ENCODE results near the gene SH3BP2.

Gene SH3BP2

DNA sequence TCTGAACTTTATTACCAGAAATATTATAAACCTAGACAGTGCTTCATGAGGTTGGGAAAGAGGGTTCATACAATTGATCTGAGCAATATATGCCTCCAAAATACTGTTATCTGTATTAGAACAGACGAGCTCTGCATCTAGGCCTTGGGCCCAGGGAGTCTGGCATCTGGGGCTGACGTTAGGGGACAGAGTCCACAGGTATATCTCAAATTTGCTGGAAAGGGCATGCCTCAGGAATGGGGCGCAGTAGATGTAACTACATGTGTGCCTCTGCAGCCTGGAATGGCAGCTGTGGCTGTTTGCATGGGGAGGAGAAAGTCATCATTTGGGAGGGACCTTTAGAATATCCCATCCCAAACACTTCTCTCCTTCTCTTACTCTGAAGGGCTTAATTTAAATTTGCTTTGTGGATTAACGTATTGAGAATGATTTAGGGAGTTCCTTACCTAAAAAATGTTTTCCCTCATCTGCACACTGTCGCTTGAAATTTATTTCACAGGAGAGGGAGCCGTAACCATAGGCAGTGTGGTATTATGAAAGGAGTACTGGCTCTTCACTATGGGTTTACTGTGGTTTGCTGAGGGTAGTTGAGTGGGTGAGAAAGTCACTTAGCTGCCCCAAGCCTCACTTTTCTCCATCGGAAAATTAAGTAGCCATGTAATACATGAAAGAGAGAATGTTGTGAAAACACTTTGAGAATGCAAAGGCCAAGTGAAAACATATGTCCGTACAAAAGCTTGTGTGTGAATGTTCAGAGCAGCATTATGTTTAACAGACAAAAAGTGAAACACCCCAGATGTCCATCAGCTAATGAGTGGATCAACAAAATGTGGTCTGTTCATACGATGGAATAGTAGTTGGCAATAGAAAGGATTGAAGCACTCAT, 56.6 kb downstream of the SH3BP2 start:
- H3K27ac ChIP-seq (ENCODE audit: low read depth, low read length, poor library complexity, severe bottlenecking) = no peak overlapping the region
- H4K20me1 ChIP-seq (ENCODE audit: insufficient read depth, low read length) = no peaks in the 10 kb centered on the region
- H3K27me3 ChIP-seq (ENCODE audit: insufficient read depth, low read length) = no peaks in the 10 kb centered on the region
- H3K9me2 ChIP-seq (ENCODE audit: low read depth, low read length) = no peaks in the 10 kb centered on the region
- H3F3A ChIP-seq (ENCODE audit: insufficient read depth, low read length) = no peaks in the 10 kb centered on the region
- H3K9me3 ChIP-seq (ENCODE audit: low read length) = no peaks in the 10 kb centered on the region
- no peak for TF ChIP-seq EZH2 (IDR thresholded peaks at IDR 0.05; ENCODE audit: borderline replicate concordance, low read length)
- TF ChIP-seq, protein P1, sequence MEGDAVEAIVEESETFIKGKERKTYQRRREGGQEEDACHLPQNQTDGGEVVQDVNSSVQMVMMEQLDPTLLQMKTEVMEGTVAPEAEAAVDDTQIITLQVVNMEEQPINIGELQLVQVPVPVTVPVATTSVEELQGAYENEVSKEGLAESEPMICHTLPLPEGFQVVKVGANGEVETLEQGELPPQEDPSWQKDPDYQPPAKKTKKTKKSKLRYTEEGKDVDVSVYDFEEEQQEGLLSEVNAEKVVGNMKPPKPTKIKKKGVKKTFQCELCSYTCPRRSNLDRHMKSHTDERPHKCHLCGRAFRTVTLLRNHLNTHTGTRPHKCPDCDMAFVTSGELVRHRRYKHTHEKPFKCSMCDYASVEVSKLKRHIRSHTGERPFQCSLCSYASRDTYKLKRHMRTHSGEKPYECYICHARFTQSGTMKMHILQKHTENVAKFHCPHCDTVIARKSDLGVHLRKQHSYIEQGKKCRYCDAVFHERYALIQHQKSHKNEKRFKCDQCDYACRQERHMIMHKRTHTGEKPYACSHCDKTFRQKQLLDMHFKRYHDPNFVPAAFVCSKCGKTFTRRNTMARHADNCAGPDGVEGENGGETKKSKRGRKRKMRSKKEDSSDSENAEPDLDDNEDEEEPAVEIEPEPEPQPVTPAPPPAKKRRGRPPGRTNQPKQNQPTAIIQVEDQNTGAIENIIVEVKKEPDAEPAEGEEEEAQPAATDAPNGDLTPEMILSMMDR (IDR thresholded peaks at IDR 0.05; ENCODE audit: low read length) = no peak
- no peak overlapping the region for H2AFZ ChIP-seq (ENCODE audit: low read length)
- H3K4me1 ChIP-seq (ENCODE audit: insufficient read depth, low read length, severe bottlenecking) = peaks cover 4% of the 10 kb centered on the region
- H3K9ac ChIP-seq (ENCODE audit: low read length) = no peak overlapping the region
- no peaks in the 10 kb centered on the region for H3K79me2 ChIP-seq (ENCODE audit: insufficient read depth, low read length)
- H3K4me3 ChIP-seq (ENCODE audit: low read depth, low read length, poor library complexity, severe bottlenecking) = no peak overlapping the region
- H3K4me2 ChIP-seq (ENCODE audit: low read length) = no peak overlapping the region
- H3K36me3 ChIP-seq (ENCODE audit: insufficient read depth, low read length) = peaks cover 10% of the 10 kb centered on the region; the same call in 1 of the 2 replicates

DNA sequence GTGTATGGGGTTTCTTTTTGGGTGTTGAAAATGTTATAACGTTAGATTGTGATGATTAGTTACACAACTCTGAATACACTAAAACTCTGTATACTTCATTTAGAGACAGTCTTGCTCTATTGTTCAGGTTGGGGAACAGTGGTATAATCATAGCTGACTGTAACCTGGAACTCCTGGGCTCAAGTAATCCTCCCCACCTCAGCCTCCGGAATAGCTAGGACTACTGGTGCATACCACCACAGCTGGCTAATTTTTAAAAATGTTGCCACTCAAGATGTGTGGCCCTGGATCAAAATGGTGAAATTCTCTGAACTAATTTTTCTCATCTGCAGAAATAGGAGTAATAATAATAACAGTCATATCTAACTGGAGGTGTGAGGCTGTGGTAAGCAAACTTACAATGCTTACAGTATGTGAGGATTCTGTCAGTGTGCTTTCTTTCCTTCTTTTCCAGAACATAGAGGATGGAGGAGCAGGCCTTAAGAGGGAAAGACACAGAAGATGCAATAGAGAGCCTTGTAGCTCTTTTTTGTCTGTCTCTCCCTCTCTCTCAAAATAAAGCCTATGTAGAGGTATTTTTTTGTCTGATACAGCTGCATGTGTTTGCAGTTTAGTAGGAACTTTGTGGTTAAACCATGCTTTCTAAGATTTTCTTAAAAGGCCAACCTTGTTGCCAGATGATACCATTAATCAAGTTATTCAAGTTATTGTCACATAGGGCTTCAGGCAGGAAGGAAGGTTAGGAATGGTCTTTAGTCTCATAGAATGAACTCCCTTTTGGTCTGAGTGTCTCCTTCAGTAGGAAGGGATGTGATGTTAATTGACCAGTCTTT, 58.3 kb downstream of the SH3BP2 start:
- Histone ChIP-seq H3K27me3 (ENCODE audit: insufficient read depth, low read length) (no peaks in the 10 kb centered on the region), H3K36me3 (ENCODE audit: insufficient read depth, low read length) (peaks cover 10% of the 10 kb centered on the region; the same call in 1 of the 2 replicates), H3K4me2 (ENCODE audit: low read length) (no peak overlapping the region), H3K4me3 (ENCODE audit: low read depth, low read length, poor library complexity, severe bottlenecking) (no peak overlapping the region), H3K9me3 (ENCODE audit: low read length) (no peaks in the 10 kb centered on the region), H3K4me1 (ENCODE audit: insufficient read depth, low read length, severe bottlenecking) (no peaks in the 10 kb centered on the region), H3K9ac (ENCODE audit: low read length) (no peak overlapping the region), H4K20me1 (ENCODE audit: insufficient read depth, low read length) (no peaks in the 10 kb centered on the region), H3F3A (ENCODE audit: insufficient read depth, low read length) (no peaks in the 10 kb centered on the region), H2AFZ (ENCODE audit: low read length) (no peak overlapping the region), H3K9me2 (ENCODE audit: low read depth, low read length) (no peaks in the 10 kb centered on the region), H3K27ac (ENCODE audit: low read depth, low read length, poor library complexity, severe bottlenecking) (no peak overlapping the region), H3K79me2 (ENCODE audit: insufficient read depth, low read length) (no peaks in the 10 kb centered on the region)
- TF ChIP-seq, protein P1 (IDR thresholded peaks at IDR 0.05; ENCODE audit: low read length) = no peak
- no peak for TF ChIP-seq EZH2 (IDR thresholded peaks at IDR 0.05; ENCODE audit: borderline replicate concordance, low read length)

DNA sequence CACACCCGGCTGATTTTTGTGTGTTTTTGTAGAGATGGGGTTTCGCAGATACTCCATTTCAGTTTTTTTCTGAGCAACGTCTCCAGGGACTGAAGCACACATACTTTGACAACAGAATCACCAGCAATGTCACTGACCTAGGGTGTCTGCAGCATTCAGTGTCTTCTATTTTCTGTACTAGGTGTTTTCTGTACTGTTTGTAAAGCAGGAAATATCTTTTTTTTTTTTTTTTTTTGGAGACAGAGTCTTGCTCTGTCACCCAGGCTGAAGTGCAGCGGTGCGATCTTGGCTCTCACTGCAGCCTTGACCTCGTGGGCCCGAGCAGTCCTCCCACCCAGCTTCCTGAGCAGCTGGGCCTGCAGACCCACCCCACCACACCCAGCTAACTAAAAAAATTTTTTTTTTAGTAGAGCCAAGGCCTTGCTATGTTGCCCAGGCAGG, 59.6 kb downstream of the SH3BP2 start:
- Histone ChIP-seq H3K9me2 (ENCODE audit: low read depth, low read length) (no peaks in the 10 kb centered on the region), H3F3A (ENCODE audit: insufficient read depth, low read length) (no peaks in the 10 kb centered on the region), H4K20me1 (ENCODE audit: insufficient read depth, low read length) (no peaks in the 10 kb centered on the region), H3K4me1 (ENCODE audit: insufficient read depth, low read length, severe bottlenecking) (no peaks in the 10 kb centered on the region), H3K4me2 (ENCODE audit: low read length) (no peak overlapping the region; the same call in 1 of the 2 replicates), H3K36me3 (ENCODE audit: insufficient read depth, low read length) (peaks cover 10% of the 10 kb centered on the region; the same call in 1 of the 2 replicates), H2AFZ (ENCODE audit: low read length) (no peak overlapping the region), H3K4me3 (ENCODE audit: low read depth, low read length, poor library complexity, severe bottlenecking) (no peak overlapping the region), H3K9ac (ENCODE audit: low read length) (no peak overlapping the region), H3K27me3 (ENCODE audit: insufficient read depth, low read length) (no peaks in the 10 kb centered on the region), H3K9me3 (ENCODE audit: low read length) (no peaks in the 10 kb centered on the region), H3K27ac (ENCODE audit: low read depth, low read length, poor library complexity, severe bottlenecking) (no peak overlapping the region), H3K79me2 (ENCODE audit: insufficient read depth, low read length) (no peaks in the 10 kb centered on the region)
- TF ChIP-seq, protein P1 (IDR thresholded peaks at IDR 0.05; ENCODE audit: low read length) = no peak
- no peak for TF ChIP-seq EZH2 (IDR thresholded peaks at IDR 0.05; ENCODE audit: borderline replicate concordance, low read length)
